HCT116 (cell line): ENCODE data around the gene SRPK2.

Experiments used
- POLR2AphosphoS5 ChIP-seq: IDR thresholded peaks from 2 replicates; pipeline ENCODE4 v1.6.1; 2011; ENCODE audit warnings: mild to moderate bottlenecking, low read depth, low read length, moderate library complexity
- TF ChIP-seq, protein P1 (sequence below): IDR thresholded peaks from 2 replicates; pipeline ENCODE4 v1.6.1; 2012
- TF ChIP-seq, protein P2 (sequence below), 3 experiments: fragments of 200-600 bp in 1 of 3; sonication (generic) in 1 of 3; IDR thresholded peaks in 2 of 3; conservative IDR thresholded peaks in 1 of 3; 2 replicates each; pipeline ENCODE4 v1.5.1; 2012 to 2017; ENCODE audit warnings: low read depth in 2 of 3, low read length in 2 of 3, antibody characterized with exemption in 1 of 3, borderline replicate concordance in 1 of 3, control low read depth in 1 of 3, mild to moderate bottlenecking in 1 of 3, mixed read lengths in 1 of 3, mixed run types in 1 of 3, moderate library complexity in 1 of 3; ENCODE audit not compliant: insufficient read depth in 1 of 3

DNA sequence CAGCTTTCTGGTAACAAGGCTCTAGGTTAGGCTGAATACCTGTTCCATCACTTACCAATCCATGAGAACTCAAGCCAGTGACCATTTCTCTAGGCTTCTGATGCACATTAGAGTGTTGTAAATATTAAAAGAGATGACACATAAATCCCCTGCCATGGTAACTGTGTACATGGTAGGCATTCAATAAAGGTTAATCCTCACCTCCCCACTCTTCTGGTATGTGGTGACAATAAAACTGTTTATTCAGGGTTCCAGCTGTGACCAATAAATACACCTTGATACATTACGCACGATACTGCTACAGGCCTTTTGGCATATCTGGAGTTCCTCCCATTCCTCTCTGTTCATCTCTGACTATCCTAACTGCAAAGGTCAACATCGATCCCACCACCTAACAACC lies 171.9 kb downstream of the SRPK2 start:
- TF ChIP-seq, protein P1, sequence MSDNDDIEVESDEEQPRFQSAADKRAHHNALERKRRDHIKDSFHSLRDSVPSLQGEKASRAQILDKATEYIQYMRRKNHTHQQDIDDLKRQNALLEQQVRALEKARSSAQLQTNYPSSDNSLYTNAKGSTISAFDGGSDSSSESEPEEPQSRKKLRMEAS, result no peak
- TF ChIP-seq POLR2AphosphoS5, result no peak
- TF ChIP-seq, protein P2, sequence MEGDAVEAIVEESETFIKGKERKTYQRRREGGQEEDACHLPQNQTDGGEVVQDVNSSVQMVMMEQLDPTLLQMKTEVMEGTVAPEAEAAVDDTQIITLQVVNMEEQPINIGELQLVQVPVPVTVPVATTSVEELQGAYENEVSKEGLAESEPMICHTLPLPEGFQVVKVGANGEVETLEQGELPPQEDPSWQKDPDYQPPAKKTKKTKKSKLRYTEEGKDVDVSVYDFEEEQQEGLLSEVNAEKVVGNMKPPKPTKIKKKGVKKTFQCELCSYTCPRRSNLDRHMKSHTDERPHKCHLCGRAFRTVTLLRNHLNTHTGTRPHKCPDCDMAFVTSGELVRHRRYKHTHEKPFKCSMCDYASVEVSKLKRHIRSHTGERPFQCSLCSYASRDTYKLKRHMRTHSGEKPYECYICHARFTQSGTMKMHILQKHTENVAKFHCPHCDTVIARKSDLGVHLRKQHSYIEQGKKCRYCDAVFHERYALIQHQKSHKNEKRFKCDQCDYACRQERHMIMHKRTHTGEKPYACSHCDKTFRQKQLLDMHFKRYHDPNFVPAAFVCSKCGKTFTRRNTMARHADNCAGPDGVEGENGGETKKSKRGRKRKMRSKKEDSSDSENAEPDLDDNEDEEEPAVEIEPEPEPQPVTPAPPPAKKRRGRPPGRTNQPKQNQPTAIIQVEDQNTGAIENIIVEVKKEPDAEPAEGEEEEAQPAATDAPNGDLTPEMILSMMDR (IDR thresholded peaks at IDR 0.05 in 2 of 3, conservative IDR thresholded peaks at IDR 0.05 in 1 of 3; ENCODE audit: borderline replicate concordance in 1 of 3, insufficient read depth in 1 of 3, low read depth in 2 of 3, low read length in 2 of 3), result no peak
